Vagina (tissue), 2 donors: ENCODE measurements around the gene ACADM.

ENCODE experiments used
- CTCF ChIP-seq, 3 experiments: fragments of 450-650 bp in 2 of 3; fragments of 200-600 bp in 1 of 3; sonication (generic) in 1 of 3; IDR thresholded peaks; one replicate each; pipeline ENCODE4 v1.5.1; 2017 to 2019; ENCODE audit warnings: antibody characterized with exemption in 3 of 3, mild to moderate bottlenecking in 2 of 3, moderate library complexity in 2 of 3
- POLR2AphosphoS5 ChIP-seq, 2 donors: sonication (generic); formaldehyde crosslinking; IDR thresholded peaks; one replicate each; pipeline ENCODE4 v1.9.0; 2017; ENCODE audit warnings: antibody characterized with exemption in 2 of 2, mild to moderate bottlenecking in 2 of 2, low read depth in 1 of 2; ENCODE audit not compliant: insufficient read depth in 1 of 2

- TF ChIP-seq CTCF (IDR thresholded peaks at IDR 0.05) = no peak
- TF ChIP-seq POLR2AphosphoS5 (IDR thresholded peaks at IDR 0.05; ENCODE audit: insufficient read depth in 1 of 2, low read depth in 1 of 2) = no peak
Measured at GRCh38 chr1:75725861-75726361, 1.4 kb downstream of the ACADM start.
